GM21576 (cell line): ENCODE data around the gene CPNE7.
"Not testable (repeated sequence)": the region's sequence is repeated elsewhere in the genome, so short reads cannot be mapped to it uniquely, and the experiment has no call there.

Source experiments
- ATAC-seq: cut with Tn5 transposase; IDR thresholded peaks from one replicate; pipeline ENCODE4 v1.9.1; 2021; ENCODE audit warnings: mild to moderate bottlenecking, moderate library complexity; ENCODE audit not compliant: unreplicated experiment

The CPNE7 gene

GRCh38 chr16:89565256-89565505, 10.4 kb upstream of the CPNE7 start:
- no peak for ATAC-seq

GRCh38 chr16:89565506-89566372, 9.8 kb upstream of the CPNE7 start:
- no peak for ATAC-seq

GRCh38 chr16:89567656-89568594, 7.6 kb upstream of the CPNE7 start:
- no peak for ATAC-seq

GRCh38 chr16:89569506-89570341, 5.8 kb upstream of the CPNE7 start:
- no peak for ATAC-seq

- no peak for ATAC-seq
Measured at GRCh38 chr16:89570342-89570923, 5.1 kb upstream of the CPNE7 start.

- not testable (repeated sequence) for ATAC-seq
Measured at GRCh38 chr16:89570983-89571598, 4.5 kb upstream of the CPNE7 start.

GRCh38 chr16:89571636-89572035, 3.9 kb upstream of the CPNE7 start:
- no peak for ATAC-seq

- ATAC-seq = no peak
Measured at GRCh38 chr16:89572073-89572484, 3.5 kb upstream of the CPNE7 start.

- ATAC-seq = no peak
Measured at GRCh38 chr16:89572485-89573205, 2.9 kb upstream of the CPNE7 start.

- no peak for ATAC-seq
Measured at GRCh38 chr16:89573826-89574680, 1.5 kb upstream of the CPNE7 start.

GRCh38 chr16:89574681-89575246, 794 bp upstream of the CPNE7 start:
- no peak for ATAC-seq

GRCh38 chr16:89576153-89577054, 846 bp downstream of the CPNE7 start:
- ATAC-seq = no peak

GRCh38 chr16:89577055-89577759, 1.6 kb downstream of the CPNE7 start:
- ATAC-seq = no peak

GRCh38 chr16:89579351-89579750, 3.8 kb downstream of the CPNE7 start:
- ATAC-seq = no peak

- ATAC-seq = no peak
Measured at GRCh38 chr16:89581045-89581695, 5.6 kb downstream of the CPNE7 start.

GRCh38 chr16:89581861-89582563, 6.5 kb downstream of the CPNE7 start:
- ATAC-seq = no peak
